GM18951 (cell line): ENCODE measurements around the gene GRID1.

Experiments
- POLR2A ChIP-seq: IDR thresholded peaks from 4 replicates; pipeline ENCODE4 v1.6.1; 2011; ENCODE audit warnings: mild to moderate bottlenecking; ENCODE audit not compliant: insufficient read length, insufficient read depth; ENCODE audit errors: extremely low read depth
- in situ Hi-C: fragments of 300-500 bp; cut with MboI; formaldehyde crosslinking; loops from one replicate; pipeline ENCODE4 v1.12.0; 2022; ENCODE audit warnings: low sequenced_read_pairs, mixed read lengths, inconsistent platforms; ENCODE audit not compliant: unreplicated experiment

The GRID1 gene

GRCh38 chr10:85997544-85997943 lies 369.1 kb downstream of the GRID1 start:
- in situ Hi-C loops: no loop called here
- no peak for TF ChIP-seq POLR2A

- in situ Hi-C loops: no loop called here
These were observed 370.8 kb downstream of the GRID1 start for GRCh38 chr10:85995791-85996190.

GRCh38 chr10:85993840-85994507 lies 372.6 kb downstream of the GRID1 start:
- in situ Hi-C loops: no loop called here
- no peak for TF ChIP-seq POLR2A

More at GRCh38 chr10:85995791-85996190, 370.8 kb downstream of the GRID1 start:
- TF ChIP-seq POLR2A: no peak

- in situ Hi-C loops: no loop called here
- TF ChIP-seq POLR2A: no peak
These were observed 373.5 kb downstream of the GRID1 start for GRCh38 chr10:85993140-85993539.

- no peak for TF ChIP-seq POLR2A
- in situ Hi-C loops: no loop called here
These were observed 374.3 kb downstream of the GRID1 start for GRCh38 chr10:85992324-85992723.

GRCh38 chr10:85986777-85987176 lies 379.8 kb downstream of the GRID1 start:
- in situ Hi-C loops: no loop called here
- no peak for TF ChIP-seq POLR2A

- in situ Hi-C loops: no loop called here
- TF ChIP-seq POLR2A: no peak
These were observed 383.5 kb downstream of the GRID1 start for GRCh38 chr10:85983051-85983450.

- in situ Hi-C loops: no loop called here
- TF ChIP-seq POLR2A: no peak
These were observed 387.0 kb downstream of the GRID1 start for GRCh38 chr10:85979598-85979997.

GRCh38 chr10:85978566-85979358 lies 387.8 kb downstream of the GRID1 start:
- no peak for TF ChIP-seq POLR2A
- in situ Hi-C loops: no loop called here

GRCh38 chr10:85977642-85978041 lies 389.0 kb downstream of the GRID1 start:
- no peak for TF ChIP-seq POLR2A
- in situ Hi-C loops: no loop called here

GRCh38 chr10:85976267-85976793 lies 390.3 kb downstream of the GRID1 start:
- TF ChIP-seq POLR2A: no peak
- in situ Hi-C loops: no loop called here

- in situ Hi-C loops: no loop called here
These were observed 395.1 kb downstream of the GRID1 start for GRCh38 chr10:85971494-85971893.

GRCh38 chr10:85967594-85967993 lies 399.0 kb downstream of the GRID1 start:
- TF ChIP-seq POLR2A: no peak
- in situ Hi-C loops: no loop called here

More at GRCh38 chr10:85971494-85971893, 395.1 kb downstream of the GRID1 start:
- TF ChIP-seq POLR2A: no peak
